ENCODE measurements around the gene SERTAD2. TPM values are rescaled to one million over a fixed set of nuclear protein-coding genes. Genes with fewer than 3 reads are reported as not detected.

SERTAD2 gene
- total and polyA plus RNA-seq, 2 of the 4 experiments (the other 2 are of a cell fraction): 5.0 to 11.0 TPM

DNA sequence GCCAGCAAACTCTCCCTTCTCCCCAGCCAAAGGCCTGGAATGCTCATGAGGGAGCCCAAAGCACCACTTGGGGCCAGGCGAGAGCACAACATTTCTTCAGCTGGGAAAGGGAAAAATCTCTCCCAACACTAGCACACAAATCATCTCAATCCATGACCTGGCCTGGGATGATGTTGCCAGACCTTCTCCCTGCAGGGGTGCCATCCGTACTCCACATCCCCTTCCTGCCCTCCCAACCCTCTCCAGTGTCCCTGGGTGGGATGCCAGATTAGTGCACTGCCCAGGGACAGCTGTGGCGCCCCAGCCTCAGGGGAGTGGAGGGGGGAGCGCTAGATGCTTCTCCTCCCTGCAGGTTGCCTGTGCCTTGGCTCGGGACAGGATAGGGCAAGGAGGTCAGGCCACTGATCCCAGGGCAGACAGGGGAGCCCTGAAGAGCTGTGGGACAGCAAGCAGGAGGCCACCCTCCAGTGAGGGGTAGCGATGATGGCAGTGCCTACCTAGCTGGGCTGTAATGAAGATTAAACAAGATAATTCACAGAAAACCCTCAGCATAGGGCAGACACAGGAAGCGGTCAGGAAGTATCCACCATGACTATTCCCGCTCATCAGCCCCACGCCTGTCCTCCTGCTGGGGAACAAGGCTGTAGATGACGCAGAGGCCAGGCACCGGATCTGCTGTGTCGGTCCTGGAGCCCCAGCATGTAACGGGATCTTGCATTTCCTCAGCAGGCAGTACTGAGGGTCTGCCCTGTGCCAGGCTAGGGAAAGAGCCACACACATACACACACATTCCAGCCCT lies 31.1 kb downstream of the SERTAD2 start:
- no peak overlapping the region for H3K4me2 ChIP-seq (ENCODE audit: low read depth, low read length)
- H4K5ac ChIP-seq (ENCODE audit: low read depth, low read length): no peak overlapping the region
- H4K20me1 ChIP-seq (ENCODE audit: insufficient read depth, low read length): no peaks in the 10 kb centered on the region
- no peak overlapping the region for H4K8ac ChIP-seq (ENCODE audit: low read depth in 2 of 2, low read length in 2 of 2)
- no peak overlapping the region for H2AK9ac ChIP-seq (replicated peaks; ENCODE audit: low read depth, low read length, poor library complexity)
- H2AFZ ChIP-seq (replicated peaks; ENCODE audit: low read length, poor library complexity): no peak overlapping the region
- no peaks in the 10 kb centered on the region for H3K9me3 ChIP-seq (ENCODE audit: control insufficient read depth, insufficient read depth, low read length)
- H3K14ac ChIP-seq (replicated peaks; ENCODE audit: low read depth, low read length): no peak overlapping the region
- no peak overlapping the region for H3K27ac ChIP-seq (ENCODE audit: insufficient read depth, low read length)
- in situ Hi-C loops (cut with MboI; ENCODE audit: low sequenced_read_pairs): no loop called here
- no TSS peak for BruUV-seq (replicated peaks)
- H3K79me1 ChIP-seq (ENCODE audit: low read depth in 1 of 2, low read length in 2 of 2): no peaks in the 10 kb centered on the region
- ATAC-seq (ENCODE audit: low read depth): peak; percentile 59
- ChIA-PET CTCF (interaction anchor here (0.5 to 0.7 kb wide), 2 partner anchors 19 to 38 kb away, joined by 3 read pairs; no protein-coding TSS in a partner anchor), POLR2A (ENCODE audit: unreplicated experiment) (no interaction called here)
- H3K9me1 ChIP-seq (ENCODE audit: insufficient read depth, low read length): no peaks in the 10 kb centered on the region
- H3K27me3 ChIP-seq (ENCODE audit: control insufficient read depth, insufficient read depth, low read length): peaks cover 50% of the 10 kb centered on the region
- H2BK15ac ChIP-seq (ENCODE audit: low read depth, low read length): no peak overlapping the region
- no peak overlapping the region for H3K56ac ChIP-seq (ENCODE audit: extremely low read depth, insufficient read depth, low read length)
- H3K4me3 ChIP-seq (ENCODE audit: insufficient read depth, low read depth, low read length): no peak overlapping the region
- no peak overlapping the region for H2BK20ac ChIP-seq (ENCODE audit: low read depth, low read length)
- dilution Hi-C loops (cut with HindIII; ENCODE audit: low sequenced_read_pairs, unreplicated experiment): no loop called here
- no peak overlapping the region for H2AK5ac ChIP-seq (ENCODE audit: low read depth, low read length)
- H4K91ac ChIP-seq (ENCODE audit: insufficient read depth, low read depth, low read length): no peak overlapping the region
- H3K23ac ChIP-seq (ENCODE audit: low read depth, low read length): no peak overlapping the region
- DNase-seq: no peak
- no peak overlapping the region for H3K18ac ChIP-seq (ENCODE audit: low read depth, low read length)
- intact Hi-C loops (cut with micrococcal nuclease): no loop called here
- H3K9ac ChIP-seq (ENCODE audit: low read depth, low read length): no peak overlapping the region
- no peaks in the 10 kb centered on the region; the same call in 1 of the 2 replicates for H3K4me1 ChIP-seq (ENCODE audit: control insufficient read depth, insufficient read depth, low read length)
- WGBS, 2 experiments (ENCODE audit: extremely low coverage in 2 of 2, insufficient read length in 1 of 2): 96% methylated on average over 4 of the region's 13 CpGs; no CpG with 5 or more reads in 1 of the 2 experiments
- no peaks in the 10 kb centered on the region for H3K36me3 ChIP-seq (ENCODE audit: control insufficient read depth, insufficient read depth, low read length)
- no peak overlapping the region for H2BK120ac ChIP-seq (ENCODE audit: low read depth, low read length)
- no peak for TF ChIP-seq MAZ (IDR thresholded peaks at IDR 0.05; ENCODE audit: borderline replicate concordance, low read depth, low read length)
- TF ChIP-seq, protein P1, sequence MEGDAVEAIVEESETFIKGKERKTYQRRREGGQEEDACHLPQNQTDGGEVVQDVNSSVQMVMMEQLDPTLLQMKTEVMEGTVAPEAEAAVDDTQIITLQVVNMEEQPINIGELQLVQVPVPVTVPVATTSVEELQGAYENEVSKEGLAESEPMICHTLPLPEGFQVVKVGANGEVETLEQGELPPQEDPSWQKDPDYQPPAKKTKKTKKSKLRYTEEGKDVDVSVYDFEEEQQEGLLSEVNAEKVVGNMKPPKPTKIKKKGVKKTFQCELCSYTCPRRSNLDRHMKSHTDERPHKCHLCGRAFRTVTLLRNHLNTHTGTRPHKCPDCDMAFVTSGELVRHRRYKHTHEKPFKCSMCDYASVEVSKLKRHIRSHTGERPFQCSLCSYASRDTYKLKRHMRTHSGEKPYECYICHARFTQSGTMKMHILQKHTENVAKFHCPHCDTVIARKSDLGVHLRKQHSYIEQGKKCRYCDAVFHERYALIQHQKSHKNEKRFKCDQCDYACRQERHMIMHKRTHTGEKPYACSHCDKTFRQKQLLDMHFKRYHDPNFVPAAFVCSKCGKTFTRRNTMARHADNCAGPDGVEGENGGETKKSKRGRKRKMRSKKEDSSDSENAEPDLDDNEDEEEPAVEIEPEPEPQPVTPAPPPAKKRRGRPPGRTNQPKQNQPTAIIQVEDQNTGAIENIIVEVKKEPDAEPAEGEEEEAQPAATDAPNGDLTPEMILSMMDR (conservative IDR thresholded peaks at IDR 0.05; ENCODE audit: low read depth, low read length): 0 out of 2 replicates have a peak, but pooled peaks have one; percentile 11
- H3K4ac ChIP-seq (ENCODE audit: low read depth, low read length): no peak overlapping the region
- no peak overlapping the region for H2BK5ac ChIP-seq (ENCODE audit: low read depth, low read length, poor library complexity, severe bottlenecking)
